Measurements from ENCODE around the gene KCNJ14. TPM values are rescaled to one million over a fixed set of nuclear protein-coding genes. Genes with fewer than 3 reads are reported as not detected.

Gene KCNJ14
- total RNA-seq, 3 donors from 2014 or later (not counting 1 experiment from before 2014, with no cell fraction given): 0.77 to 1.2 (median 0.85) TPM

GRCh38 chr19:48468772-48469288, 13.5 kb downstream of the KCNJ14 start:
- H3K36me3 Mint-ChIP-seq: no peaks in the 10 kb centered on the region
- H3K4me1 Mint-ChIP-seq: peaks cover 6 to 47% of the 10 kb centered on the region in 2 donors
- peak overlapping the region; percentile 92 for H3K4me3 ChIP-seq (ENCODE audit: low read length)
- no peak for TF ChIP-seq CTCF (IDR thresholded peaks at IDR 0.05)
- peak overlapping the region; percentile 97 for H3K4me3 Mint-ChIP-seq
- ATAC-seq: peak; percentile 88 to 97 (median 88)
- no peaks in the 10 kb centered on the region for H3K9me3 ChIP-seq (ENCODE audit: control insufficient read depth, insufficient read depth, low read length)
- peak overlapping the region; percentile 84 to 88 for H3K27ac Mint-ChIP-seq
- H3K27me3 Mint-ChIP-seq (ENCODE audit: low read depth in 2 of 2): no peaks in the 10 kb centered on the region
- peak overlapping the region; percentile 77 for H3K27ac ChIP-seq (ENCODE audit: low read length)
- WGBS (ENCODE audit: insufficient coverage): under 1% methylated on average over 36 of the region's 36 CpGs
- peaks cover 25% of the 10 kb centered on the region for H3K36me3 ChIP-seq (ENCODE audit: control insufficient read depth, insufficient read depth, low read length)
- DNase-seq: peak; percentile 99 to 100
- H3K9me3 Mint-ChIP-seq: no peaks in the 10 kb centered on the region
- intact Hi-C loops (cut with micrococcal nuclease): loop anchor here (2.0 kb wide), 2 partner anchors 24 to 136 kb away; no protein-coding TSS in a partner anchor
- peaks cover 25% of the 10 kb centered on the region for H3K4me1 ChIP-seq (ENCODE audit: control insufficient read depth, insufficient read depth, low read length)
- H3K27me3 ChIP-seq (ENCODE audit: control insufficient read depth, insufficient read depth, low read length): no peaks in the 10 kb centered on the region

GRCh38 chr19:48469289-48469881, 14.0 kb downstream of the KCNJ14 start, which contains the start of gene CYTH2:
CYTH2 (plus strand) TSS chr19:48469369; CDS start chr19:48469508, 139 bp downstream.
- Histone ChIP-seq H3K36me3 (ENCODE audit: control insufficient read depth, insufficient read depth, low read length) (peaks cover 28% of the 10 kb centered on the region), H3K4me1 (ENCODE audit: control insufficient read depth, insufficient read depth, low read length) (peaks cover 31% of the 10 kb centered on the region), H3K9me3 (ENCODE audit: control insufficient read depth, insufficient read depth, low read length) (no peaks in the 10 kb centered on the region), H3K4me3 (ENCODE audit: low read length) (peak within 1 kb of the TSS; percentile 92), H3K27me3 (ENCODE audit: control insufficient read depth, insufficient read depth, low read length) (no peaks in the 10 kb centered on the region), H3K27ac (ENCODE audit: low read length) (peak within 1 kb of the TSS; percentile 77)
- peak in 1 of 2 donors; percentile 74 for DNase-seq
- no peaks in the 10 kb centered on the region for H3K36me3 Mint-ChIP-seq
- H3K4me3 Mint-ChIP-seq: peak within 1 kb of the TSS; percentile 97
- peak within 1 kb of the TSS; percentile 84 to 88 for H3K27ac Mint-ChIP-seq
- H3K27me3 Mint-ChIP-seq (ENCODE audit: low read depth in 2 of 2): no peaks in the 10 kb centered on the region
- no peaks in the 10 kb centered on the region for H3K9me3 Mint-ChIP-seq
- under 1% methylated on average over 62 of the region's 66 CpGs for WGBS (ENCODE audit: insufficient coverage)
- peak in 1 of 3 donors; percentile 0 for ATAC-seq
- intact Hi-C loops (cut with micrococcal nuclease): loop anchor here (2.0 kb wide), 2 partner anchors 23 to 137 kb away; no protein-coding TSS in a partner anchor
- peaks cover 10 to 50% of the 10 kb centered on the region in 2 donors for H3K4me1 Mint-ChIP-seq
- TF ChIP-seq CTCF (IDR thresholded peaks at IDR 0.05): no peak

- H3K4me3 Mint-ChIP-seq: peak overlapping the region; percentile 97
- no peaks in the 10 kb centered on the region for H3K27me3 ChIP-seq (ENCODE audit: control insufficient read depth, insufficient read depth, low read length)
- peaks cover 38% of the 10 kb centered on the region for H3K4me1 ChIP-seq (ENCODE audit: control insufficient read depth, insufficient read depth, low read length)
- H3K9me3 ChIP-seq (ENCODE audit: control insufficient read depth, insufficient read depth, low read length): no peaks in the 10 kb centered on the region
- H3K36me3 Mint-ChIP-seq: no peaks in the 10 kb centered on the region
- TF ChIP-seq CTCF (IDR thresholded peaks at IDR 0.05): no peak
- peak overlapping the region; percentile 8 for H3K27ac ChIP-seq (ENCODE audit: low read length)
- no peaks in the 10 kb centered on the region for H3K9me3 Mint-ChIP-seq
- DNase-seq (no peak), ATAC-seq (no peak)
- H3K4me3 ChIP-seq (ENCODE audit: low read length): peak overlapping the region; percentile 92
- no peaks in the 10 kb centered on the region for H3K27me3 Mint-ChIP-seq (ENCODE audit: low read depth in 2 of 2)
- H3K27ac Mint-ChIP-seq: peak overlapping the region; percentile 31 to 88
- 74% methylated on average over 20 of the region's 20 CpGs for WGBS (ENCODE audit: insufficient coverage)
- peaks cover 14 to 57% of the 10 kb centered on the region in 2 donors for H3K4me1 Mint-ChIP-seq
- H3K36me3 ChIP-seq (ENCODE audit: control insufficient read depth, insufficient read depth, low read length): peaks cover 35% of the 10 kb centered on the region
- intact Hi-C loops (cut with micrococcal nuclease): loop anchor here (2.0 kb wide), 2 partner anchors 23 to 137 kb away; no protein-coding TSS in a partner anchor
Observed at GRCh38 chr19:48469934-48470680, 14.7 kb downstream of the KCNJ14 start.

Data from natural killer cell (primary cell).